Vagina (tissue), 2 donors: ENCODE measurements around the gene C1orf185.

Source experiments
- POLR2A ChIP-seq, 2 donors: fragments of 450-650 bp; IDR thresholded peaks; one replicate each; pipeline ENCODE4 v1.6.1; 2017; ENCODE audit warnings: antibody characterized with exemption in 2 of 2, mild to moderate bottlenecking in 2 of 2, moderate library complexity in 2 of 2
- POLR2AphosphoS5 ChIP-seq, 2 donors: sonication (generic); formaldehyde crosslinking; IDR thresholded peaks; one replicate each; pipeline ENCODE4 v1.9.0; 2017; ENCODE audit warnings: antibody characterized with exemption in 2 of 2, mild to moderate bottlenecking in 2 of 2, low read depth in 1 of 2; ENCODE audit not compliant: insufficient read depth in 1 of 2
- TF ChIP-seq, protein P1 (sequence below), 3 experiments: fragments of 450-650 bp in 2 of 3; fragments of 200-600 bp in 1 of 3; sonication (generic) in 1 of 3; IDR thresholded peaks; one replicate each; pipeline ENCODE4 v1.5.1; 2017 to 2019; ENCODE audit warnings: antibody characterized with exemption in 3 of 3, mild to moderate bottlenecking in 2 of 3, moderate library complexity in 2 of 3

DNA sequence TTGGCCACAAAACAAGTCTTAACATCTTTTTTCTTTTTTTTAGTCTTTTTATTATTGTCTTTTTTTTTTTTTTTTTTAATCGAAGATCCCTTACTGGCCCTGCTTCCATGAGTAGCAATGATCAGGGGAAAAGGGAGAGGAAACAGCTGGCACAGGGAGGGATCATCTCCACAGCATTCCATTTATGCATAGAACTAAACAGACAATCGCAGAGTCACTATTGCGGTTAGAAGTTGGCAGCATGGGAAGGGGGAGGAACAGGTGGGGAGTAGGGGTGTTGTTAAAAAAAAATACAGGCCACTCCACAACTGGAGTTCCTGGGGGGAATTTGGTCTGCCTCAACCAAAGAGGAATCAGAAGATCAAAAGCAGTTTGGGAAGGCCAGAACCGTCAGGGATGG lies 55.4 kb downstream of the C1orf185 start:
- TF ChIP-seq, protein P1, sequence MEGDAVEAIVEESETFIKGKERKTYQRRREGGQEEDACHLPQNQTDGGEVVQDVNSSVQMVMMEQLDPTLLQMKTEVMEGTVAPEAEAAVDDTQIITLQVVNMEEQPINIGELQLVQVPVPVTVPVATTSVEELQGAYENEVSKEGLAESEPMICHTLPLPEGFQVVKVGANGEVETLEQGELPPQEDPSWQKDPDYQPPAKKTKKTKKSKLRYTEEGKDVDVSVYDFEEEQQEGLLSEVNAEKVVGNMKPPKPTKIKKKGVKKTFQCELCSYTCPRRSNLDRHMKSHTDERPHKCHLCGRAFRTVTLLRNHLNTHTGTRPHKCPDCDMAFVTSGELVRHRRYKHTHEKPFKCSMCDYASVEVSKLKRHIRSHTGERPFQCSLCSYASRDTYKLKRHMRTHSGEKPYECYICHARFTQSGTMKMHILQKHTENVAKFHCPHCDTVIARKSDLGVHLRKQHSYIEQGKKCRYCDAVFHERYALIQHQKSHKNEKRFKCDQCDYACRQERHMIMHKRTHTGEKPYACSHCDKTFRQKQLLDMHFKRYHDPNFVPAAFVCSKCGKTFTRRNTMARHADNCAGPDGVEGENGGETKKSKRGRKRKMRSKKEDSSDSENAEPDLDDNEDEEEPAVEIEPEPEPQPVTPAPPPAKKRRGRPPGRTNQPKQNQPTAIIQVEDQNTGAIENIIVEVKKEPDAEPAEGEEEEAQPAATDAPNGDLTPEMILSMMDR (IDR thresholded peaks at IDR 0.05): no peak
- TF ChIP-seq POLR2AphosphoS5 (IDR thresholded peaks at IDR 0.05; ENCODE audit: insufficient read depth in 1 of 2, low read depth in 1 of 2) (no peak), POLR2A (IDR thresholded peaks at IDR 0.05) (no peak)
